GM06990 (cell line): Measurements from ENCODE around the gene SHLD1.
"Not testable (repeated sequence)": the region's sequence is repeated elsewhere in the genome, so short reads cannot be mapped to it uniquely, and the experiment has no call there.

Experiments used
- DNase-seq: peaks from one replicate; pipeline ENCODE4 v3.0.0-alpha.2; 2011; ENCODE audit not compliant: insufficient read length; ENCODE audit errors: extremely low read depth
- H3K27me3 ChIP-seq: replicated peaks from 2 replicates; pipeline ENCODE4 v1.6.0; 2011; ENCODE audit warnings: low read length; ENCODE audit not compliant: control insufficient read depth, insufficient read depth
- H3K36me3 ChIP-seq: 2 replicates; pipeline ENCODE4 v1.5.1; 2011; ENCODE audit warnings: low read length; ENCODE audit not compliant: control insufficient read depth, insufficient read depth
- H3K4me3 ChIP-seq: replicated peaks from 2 replicates; pipeline ENCODE4 v1.5.1; 2011; ENCODE audit warnings: low read depth, mild to moderate bottlenecking, control low read depth, low read length
- TF ChIP-seq, protein P1 (sequence below): IDR thresholded peaks from 2 replicates; pipeline ENCODE4 v1.5.1; 2011; ENCODE audit warnings: low read length, control low read depth, mild to moderate bottlenecking, inconsistent platforms; ENCODE audit not compliant: insufficient read depth, poor library complexity, severe bottlenecking

The SHLD1 gene

DNA sequence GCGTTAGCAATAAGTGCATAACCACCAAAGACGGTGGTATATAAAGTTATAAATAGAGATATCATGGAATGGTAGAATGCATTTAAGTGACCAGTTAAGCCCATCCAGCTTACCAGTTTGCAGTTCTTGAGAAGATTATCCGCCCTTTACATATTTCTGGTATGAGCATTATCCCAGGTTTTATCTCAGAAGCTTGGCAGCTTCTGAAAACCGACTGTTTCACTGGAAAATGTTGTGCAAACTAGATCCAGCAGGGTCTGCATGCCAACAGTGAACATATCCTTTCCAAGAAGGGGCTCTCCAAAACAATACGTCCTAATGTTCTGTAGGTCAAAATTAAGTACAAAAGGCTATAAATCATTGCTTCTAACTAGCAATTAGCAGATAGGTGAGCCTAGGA, 29.5 kb upstream of the SHLD1 start:
- Histone ChIP-seq H3K27me3 (no peaks in the 10 kb centered on the region), H3K4me3 (no peak overlapping the region), H3K36me3 (no peaks in the 10 kb centered on the region)
- DNase-seq, result no peak
- TF ChIP-seq, protein P1, sequence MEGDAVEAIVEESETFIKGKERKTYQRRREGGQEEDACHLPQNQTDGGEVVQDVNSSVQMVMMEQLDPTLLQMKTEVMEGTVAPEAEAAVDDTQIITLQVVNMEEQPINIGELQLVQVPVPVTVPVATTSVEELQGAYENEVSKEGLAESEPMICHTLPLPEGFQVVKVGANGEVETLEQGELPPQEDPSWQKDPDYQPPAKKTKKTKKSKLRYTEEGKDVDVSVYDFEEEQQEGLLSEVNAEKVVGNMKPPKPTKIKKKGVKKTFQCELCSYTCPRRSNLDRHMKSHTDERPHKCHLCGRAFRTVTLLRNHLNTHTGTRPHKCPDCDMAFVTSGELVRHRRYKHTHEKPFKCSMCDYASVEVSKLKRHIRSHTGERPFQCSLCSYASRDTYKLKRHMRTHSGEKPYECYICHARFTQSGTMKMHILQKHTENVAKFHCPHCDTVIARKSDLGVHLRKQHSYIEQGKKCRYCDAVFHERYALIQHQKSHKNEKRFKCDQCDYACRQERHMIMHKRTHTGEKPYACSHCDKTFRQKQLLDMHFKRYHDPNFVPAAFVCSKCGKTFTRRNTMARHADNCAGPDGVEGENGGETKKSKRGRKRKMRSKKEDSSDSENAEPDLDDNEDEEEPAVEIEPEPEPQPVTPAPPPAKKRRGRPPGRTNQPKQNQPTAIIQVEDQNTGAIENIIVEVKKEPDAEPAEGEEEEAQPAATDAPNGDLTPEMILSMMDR, result no peak

DNA sequence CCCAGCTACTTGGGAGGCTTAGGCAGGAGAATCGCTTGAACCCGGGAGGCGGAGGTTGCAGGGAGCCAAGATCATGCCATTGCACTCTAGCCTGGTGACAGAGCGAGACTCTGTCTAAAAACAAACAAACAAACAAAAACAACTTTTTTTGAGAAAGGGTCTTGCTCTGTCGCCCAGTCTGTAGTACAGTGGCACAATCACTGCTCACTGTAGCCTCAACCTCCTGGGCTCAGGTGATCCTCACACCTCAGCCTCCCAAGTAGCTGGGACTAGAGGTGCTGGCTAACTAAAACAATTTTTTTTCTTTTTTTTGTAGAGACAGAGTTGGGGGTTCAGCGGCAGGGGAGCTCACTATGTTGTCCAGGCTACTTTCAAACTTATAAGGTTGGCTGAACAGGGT, 28.8 kb upstream of the SHLD1 start:
- H3K4me3 ChIP-seq, H3K36me3 ChIP-seq, DNase-seq, H3K27me3 ChIP-seq: not testable (repeated sequence)

DNA sequence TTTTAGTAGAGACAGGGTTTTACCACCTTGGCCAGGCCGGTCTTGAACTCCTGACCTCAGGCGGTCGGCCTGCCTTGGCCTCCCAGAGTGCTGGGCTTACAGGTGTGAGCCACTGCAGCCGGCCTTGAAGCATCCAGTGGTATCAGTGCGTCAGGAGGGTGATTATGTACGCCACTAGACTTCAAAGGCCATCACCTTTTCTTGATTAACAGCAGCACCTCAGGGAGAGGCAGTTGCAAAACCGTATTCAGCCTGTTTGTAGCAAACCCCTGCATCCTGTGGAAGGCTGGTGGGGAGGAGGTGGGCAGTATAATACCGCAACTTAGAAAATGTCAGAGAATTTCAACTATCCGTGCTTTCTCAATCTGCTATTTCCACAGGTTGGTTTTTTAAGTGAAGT, 27.3 kb upstream of the SHLD1 start:
- H3K36me3 ChIP-seq, result no peaks in the 10 kb centered on the region
- DNase-seq, result no peak
- TF ChIP-seq, protein P1, result no peak
- H3K27me3 ChIP-seq, result no peaks in the 10 kb centered on the region
- no peak overlapping the region for H3K4me3 ChIP-seq

DNA sequence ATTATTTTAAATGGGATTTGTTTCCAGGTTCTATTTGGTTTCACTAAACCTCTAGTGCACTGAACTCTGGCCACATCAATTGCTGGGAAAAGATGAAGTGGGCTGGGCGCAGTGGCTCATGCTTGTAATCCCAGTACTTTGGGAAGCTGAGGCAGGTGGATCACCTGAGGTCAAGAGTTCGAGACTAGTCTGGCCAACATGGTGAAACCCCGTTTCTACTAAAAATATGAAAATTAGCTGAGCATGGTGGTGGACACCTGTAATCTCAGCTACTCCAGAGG, 25.1 kb upstream of the SHLD1 start:
- not testable (repeated sequence) for H3K4me3 ChIP-seq

DNA sequence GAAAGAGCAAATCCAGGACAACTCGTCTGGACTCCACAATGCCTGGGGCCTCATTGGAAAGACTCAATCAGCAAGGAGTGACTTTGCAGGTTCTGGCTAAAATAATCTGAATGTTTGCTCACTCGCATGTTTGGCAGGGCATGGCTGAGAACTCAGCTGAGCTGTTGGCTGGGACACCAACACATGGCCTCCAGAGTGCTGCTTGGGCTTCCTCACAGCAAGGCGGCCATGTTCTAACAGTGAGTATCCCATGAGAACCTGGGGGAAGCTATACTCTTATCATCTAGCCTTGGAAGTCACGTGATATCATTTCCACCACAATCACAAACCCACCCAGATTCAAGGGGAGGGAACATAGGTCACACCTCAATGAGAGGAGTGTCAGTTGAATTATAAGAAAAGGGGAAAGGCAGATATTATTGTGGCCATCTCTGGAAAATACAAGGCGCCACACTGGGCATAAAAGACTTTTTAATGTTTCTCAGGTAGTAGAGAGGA, 23.1 kb upstream of the SHLD1 start:
- TF ChIP-seq, protein P1, result no peak
- no peaks in the 10 kb centered on the region; the same call in 1 of the 2 replicates for H3K27me3 ChIP-seq
- no peaks in the 10 kb centered on the region for H3K36me3 ChIP-seq
- DNase-seq, result no peak
- no peak overlapping the region for H3K4me3 ChIP-seq

More for the DNA sequence above, 25.1 kb upstream of the SHLD1 start:
- not testable (repeated sequence) for H3K27me3 ChIP-seq, H3K36me3 ChIP-seq, DNase-seq

DNA sequence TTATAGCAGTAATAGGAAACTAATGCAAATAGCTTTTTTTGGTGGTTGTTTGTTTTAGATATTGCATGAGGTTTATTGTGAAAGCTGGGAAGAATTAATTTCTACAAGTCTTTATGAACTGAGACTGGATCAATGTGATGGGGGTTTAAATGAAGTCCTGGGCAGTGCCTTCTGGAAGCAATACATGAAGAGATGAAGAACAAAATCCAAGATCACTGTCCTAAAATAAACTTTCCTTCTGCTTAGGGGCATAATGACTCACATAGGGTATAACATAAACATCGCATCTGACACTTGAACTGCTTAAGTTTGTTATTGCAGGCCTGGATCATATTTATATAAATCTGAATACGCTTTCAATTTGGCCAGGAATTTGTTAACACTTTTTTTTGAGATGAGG, 20.9 kb upstream of the SHLD1 start:
- Histone ChIP-seq H3K36me3 (no peaks in the 10 kb centered on the region), H3K27me3 (no peaks in the 10 kb centered on the region; the same call in 1 of the 2 replicates), H3K4me3 (no peak overlapping the region)
- no peak for DNase-seq
- TF ChIP-seq, protein P1, result no peak

DNA sequence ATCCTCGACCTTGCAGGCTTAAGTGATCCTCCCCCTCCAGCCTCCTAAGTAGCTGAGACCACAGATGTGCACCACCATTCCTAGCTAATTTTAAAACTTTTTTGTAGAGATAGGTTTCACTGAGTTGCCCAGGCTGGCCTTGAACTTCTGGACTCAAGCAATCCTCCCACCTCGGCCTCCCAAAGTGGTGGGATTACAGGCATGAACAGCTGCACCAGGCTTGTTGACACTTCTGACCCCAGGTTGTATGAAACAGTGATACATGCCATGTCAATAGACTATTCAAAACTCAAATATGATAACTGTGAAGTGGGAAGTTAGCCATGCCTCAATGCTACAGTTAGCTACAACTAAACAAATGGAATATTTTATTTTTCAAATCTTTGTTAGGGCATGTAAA, 20.1 kb upstream of the SHLD1 start:
- no peak for DNase-seq
- Histone ChIP-seq H3K4me3 (no peak overlapping the region), H3K27me3 (no peaks in the 10 kb centered on the region; the same call in 1 of the 2 replicates), H3K36me3 (no peaks in the 10 kb centered on the region)
- TF ChIP-seq, protein P1, result no peak
